IMR-90 (cell line): ENCODE measurements around the gene NDRG2. TPM values are rescaled to one million over a fixed set of nuclear protein-coding genes. Genes with fewer than 3 reads are reported as not detected.

Experiments
- ATAC-seq: fragments of 200-7000 bp; cut with Tn5 transposase; 2 replicates; pipeline ENCODE4 v1.9.1; 2020; ENCODE audit warnings: low read depth, mild to moderate bottlenecking, moderate library complexity
- BruUV-seq: library from RNA; stranded (reverse); fragments of 400-500 nt; replicated peaks from 2 replicates; lab custom pipeline; 2021; lab: Mats Ljungman, UMichigan
- CTCF ChIA-PET: fragments of 300-600 bp; formaldehyde crosslinking; extraction: SDS; loops from one replicate; lab custom pipeline; 2021; ENCODE audit warnings: antibody characterized with exemption; lab: Yijun Ruan, JAX
- POLR2A ChIA-PET: fragments of 300-600 bp; sonication (Branson Sonifier 250); formaldehyde crosslinking; loops from one replicate; lab custom pipeline; 2022; ENCODE audit warnings: antibody characterized with exemption; ENCODE audit not compliant: unreplicated experiment; lab: Charles Lee
- DNase-seq: peaks from one replicate; pipeline ENCODE4 v3.0.0; 2013
- H2AFZ ChIP-seq: replicated peaks from 2 replicates; pipeline ENCODE3; 2013; ENCODE audit warnings: low read length, mild to moderate bottlenecking; ENCODE audit not compliant: poor library complexity
- H2AK5ac ChIP-seq: 2 replicates; pipeline ENCODE4 v1.6.1; 2013; ENCODE audit warnings: low read depth, low read length, inconsistent platforms
- H2AK9ac ChIP-seq: replicated peaks from 2 replicates; pipeline ENCODE3; 2013; ENCODE audit warnings: mild to moderate bottlenecking, low read depth, low read length, moderate library complexity; ENCODE audit not compliant: poor library complexity
- H2BK120ac ChIP-seq: 2 replicates; pipeline ENCODE4 v1.6.1; 2013; ENCODE audit warnings: low read depth, low read length, inconsistent platforms
- H2BK15ac ChIP-seq: 3 replicates; pipeline ENCODE4 v1.6.1; 2013; ENCODE audit warnings: low read depth, low read length, inconsistent platforms
- H2BK20ac ChIP-seq: 2 replicates; pipeline ENCODE4 v1.6.1; 2013; ENCODE audit warnings: low read depth, mild to moderate bottlenecking, inconsistent platforms, low read length, moderate library complexity
- H2BK5ac ChIP-seq: 2 replicates; pipeline ENCODE4 v1.6.1; 2013; ENCODE audit warnings: mild to moderate bottlenecking, low read depth, low read length, inconsistent platforms; ENCODE audit not compliant: poor library complexity, severe bottlenecking
- H3K14ac ChIP-seq: replicated peaks from 2 replicates; pipeline ENCODE4 v1.6.1; 2013; ENCODE audit warnings: low read depth, low read length, inconsistent platforms
- H3K18ac ChIP-seq: 2 replicates; pipeline ENCODE4 v1.6.1; 2013; ENCODE audit warnings: low read depth, low read length, control low read depth
- H3K23ac ChIP-seq: 2 replicates; pipeline ENCODE4 v1.6.1; 2013; ENCODE audit warnings: low read depth, low read length, inconsistent platforms
- H3K27ac ChIP-seq: 2 replicates; pipeline ENCODE4 v1.5.1; 2013; ENCODE audit warnings: mild to moderate bottlenecking, control low read depth, low read length; ENCODE audit not compliant: insufficient read depth
- H3K27me3 ChIP-seq: 2 replicates; pipeline ENCODE4 v1.6.1; 2013; ENCODE audit warnings: low read length; ENCODE audit not compliant: control insufficient read depth, insufficient read depth
- H3K36me3 ChIP-seq: 2 replicates; pipeline ENCODE4 v1.6.1; 2013; ENCODE audit warnings: low read length, mixed read lengths; ENCODE audit not compliant: control insufficient read depth, insufficient read depth
- H3K4ac ChIP-seq: 2 replicates; pipeline ENCODE4 v1.6.1; 2013; ENCODE audit warnings: low read depth, low read length, inconsistent platforms
- H3K4me1 ChIP-seq: 2 replicates; pipeline ENCODE4 v1.6.1; 2013; ENCODE audit warnings: low read length, mixed read lengths; ENCODE audit not compliant: control insufficient read depth, insufficient read depth
- H3K4me2 ChIP-seq: 2 replicates; pipeline ENCODE4 v1.6.1; 2013; ENCODE audit warnings: low read depth, mild to moderate bottlenecking, control low read depth, low read length, moderate library complexity
- H3K4me3 ChIP-seq: 2 replicates; pipeline ENCODE4 v1.5.1; 2013; ENCODE audit warnings: low read depth, mild to moderate bottlenecking, control low read depth, low read length, moderate library complexity; ENCODE audit not compliant: insufficient read depth
- H3K56ac ChIP-seq: 2 replicates; pipeline ENCODE4 v1.6.1; 2013; ENCODE audit warnings: low read length, inconsistent platforms; ENCODE audit not compliant: insufficient read depth; ENCODE audit errors: extremely low read depth
- H3K79me1 ChIP-seq, 2 experiments: 2 replicates each; pipeline ENCODE4 v1.6.1; 2013; ENCODE audit warnings: low read length in 2 of 2, inconsistent platforms in 1 of 2, low read depth in 1 of 2
- H3K9ac ChIP-seq: 2 replicates; pipeline ENCODE4 v1.6.1; 2013; ENCODE audit warnings: low read depth, low read length, control low read depth
- H3K9me1 ChIP-seq: 2 replicates; pipeline ENCODE4 v1.6.1; 2013; ENCODE audit warnings: low read length, inconsistent platforms; ENCODE audit not compliant: insufficient read depth
- H3K9me3 ChIP-seq: 2 replicates; pipeline ENCODE4 v1.6.1; 2013; ENCODE audit warnings: low read length; ENCODE audit not compliant: control insufficient read depth, insufficient read depth
- H4K20me1 ChIP-seq: 2 replicates; pipeline ENCODE4 v1.6.1; 2013; ENCODE audit warnings: low read length, inconsistent platforms; ENCODE audit not compliant: insufficient read depth
- H4K5ac ChIP-seq: 2 replicates; pipeline ENCODE4 v1.6.1; 2013; ENCODE audit warnings: mild to moderate bottlenecking, low read depth, low read length, control low read depth
- H4K8ac ChIP-seq, 2 experiments: 2 replicates each; pipeline ENCODE4 v1.6.1; 2013; ENCODE audit warnings: low read depth in 2 of 2, low read length in 2 of 2, control low read depth in 1 of 2, inconsistent platforms in 1 of 2
- H4K91ac ChIP-seq: 2 replicates; pipeline ENCODE4 v1.6.1; 2013; ENCODE audit warnings: low read depth, low read length, inconsistent platforms; ENCODE audit not compliant: insufficient read depth
- BHLHE40 ChIP-seq: fragments of 150-350 bp; IDR thresholded peaks from 2 replicates; pipeline ENCODE4 v1.6.1; 2016; ENCODE audit warnings: mild to moderate bottlenecking, low read depth, low read length
- CEBPB ChIP-seq: IDR thresholded peaks from 2 replicates; pipeline ENCODE4 v1.6.1; 2012; ENCODE audit warnings: low read depth, low read length, improper control_type of control experiment
- CHD1 ChIP-seq: IDR thresholded peaks from 2 replicates; pipeline ENCODE4 v1.6.1; 2012; ENCODE audit warnings: low read depth, low read length, improper control_type of control experiment
- FOS ChIP-seq: fragments of 150-350 bp; IDR thresholded peaks from 2 replicates; pipeline ENCODE4 v1.6.1; 2016; ENCODE audit warnings: low read depth, low read length
- MAFK ChIP-seq: IDR thresholded peaks from 2 replicates; pipeline ENCODE4 v1.6.1; 2012; ENCODE audit warnings: low read depth, low read length, improper control_type of control experiment
- MAZ ChIP-seq: IDR thresholded peaks from 2 replicates; pipeline ENCODE4 v1.6.1; 2012; ENCODE audit warnings: low read depth, mild to moderate bottlenecking, low read length, improper control_type of control experiment, moderate library complexity, borderline replicate concordance
- MXI1 ChIP-seq: IDR thresholded peaks from 2 replicates; pipeline ENCODE4 v1.6.1; 2012; ENCODE audit warnings: low read depth, mild to moderate bottlenecking, low read length, moderate library complexity, borderline replicate concordance
- NFE2L2 ChIP-seq: fragments of 150-350 bp; IDR thresholded peaks from 2 replicates; pipeline ENCODE4 v1.6.1; 2016; ENCODE audit warnings: low read depth, mild to moderate bottlenecking, low read length
- POLR2A ChIP-seq: IDR thresholded peaks from 2 replicates; pipeline ENCODE4 v1.6.1; 2012; ENCODE audit warnings: mild to moderate bottlenecking, low read depth, low read length
- RCOR1 ChIP-seq: IDR thresholded peaks from 2 replicates; pipeline ENCODE4 v1.6.1; 2012; ENCODE audit warnings: mild to moderate bottlenecking, low read length, improper control_type of control experiment; ENCODE audit not compliant: insufficient replicate concordance
- RFX5 ChIP-seq: IDR thresholded peaks from 2 replicates; pipeline ENCODE4 v1.8.0; 2012; ENCODE audit warnings: low read depth, mild to moderate bottlenecking, low read length, moderate library complexity
- SMC3 ChIP-seq: fragments of 150-350 bp; IDR thresholded peaks from 2 replicates; pipeline ENCODE4 v1.6.1; 2016; ENCODE audit warnings: low read depth, mild to moderate bottlenecking, antibody characterized with exemption, low read length, moderate library complexity
- WGBS, 2 experiments: methylation state at CpG; one replicate each; pipeline versions ENCODE4 v1.1.5 to v1.1.7; 2013; ENCODE audit warnings: missing lambda C conversion rate in 2 of 2; ENCODE audit not compliant: insufficient read length in 1 of 2; ENCODE audit errors: extremely low coverage in 2 of 2; 5-methylcytosine and 5-hydroxymethylcytosine counted together
- dilution Hi-C: fragments of 300-500 bp; cut with HindIII; formaldehyde crosslinking; loops from one replicate; pipeline ENCODE4 v1.14.3; 2018; ENCODE audit warnings: low sequenced_read_pairs; ENCODE audit not compliant: unreplicated experiment
- in situ Hi-C: fragments of 300-500 bp; cut with MboI; formaldehyde crosslinking; loops from 3 replicates; pipeline ENCODE4 v1.14.3; 2019; ENCODE audit warnings: low sequenced_read_pairs, inconsistent platforms, mixed read lengths
- intact Hi-C: fragments of 100-400 bp; cut with micrococcal nuclease; formaldehyde crosslinking; loops from 2 replicates; pipeline ENCODE4 v1.10.0; 2022
- polyA plus RNA-seq, 3 experiments: library from polyadenylated mRNA; depleted of rRNA; stranded (reverse); fragments of >200 nt; gene quantifications; 2 replicates each; pipeline ENCODE4 v1.2.3, GENCODE V29; 2012; ENCODE audit warnings: low replicate concordance in 1 of 3
- total RNA-seq: library from RNA; depleted of rRNA; stranded (reverse); fragments of >200 nt; gene quantifications from 2 replicates; pipeline ENCODE4 v1.2.3, GENCODE V29; 2012
- TF ChIP-seq, protein P1 (sequence below): fragments of 150-350 bp; IDR thresholded peaks from 2 replicates; pipeline ENCODE4 v1.6.1; 2016; ENCODE audit warnings: low read depth, mild to moderate bottlenecking, low read length, moderate library complexity, borderline replicate concordance
- TF ChIP-seq, protein P2 (sequence below): fragments of 150-350 bp; IDR thresholded peaks from 2 replicates; pipeline ENCODE4 v1.6.1; 2017; ENCODE audit warnings: mild to moderate bottlenecking, antibody characterized with exemption, low read length, low read depth
- TF ChIP-seq, protein P3 (sequence below): conservative IDR thresholded peaks from 2 replicates; pipeline ENCODE4 v1.5.1; 2012; ENCODE audit warnings: mild to moderate bottlenecking, low read depth, low read length, improper control_type of control experiment

The NDRG2 gene
- total and polyA plus RNA-seq, 2 of the 4 experiments (the other 2 are of a cell fraction): 0.36 to 1.5 TPM

DNA sequence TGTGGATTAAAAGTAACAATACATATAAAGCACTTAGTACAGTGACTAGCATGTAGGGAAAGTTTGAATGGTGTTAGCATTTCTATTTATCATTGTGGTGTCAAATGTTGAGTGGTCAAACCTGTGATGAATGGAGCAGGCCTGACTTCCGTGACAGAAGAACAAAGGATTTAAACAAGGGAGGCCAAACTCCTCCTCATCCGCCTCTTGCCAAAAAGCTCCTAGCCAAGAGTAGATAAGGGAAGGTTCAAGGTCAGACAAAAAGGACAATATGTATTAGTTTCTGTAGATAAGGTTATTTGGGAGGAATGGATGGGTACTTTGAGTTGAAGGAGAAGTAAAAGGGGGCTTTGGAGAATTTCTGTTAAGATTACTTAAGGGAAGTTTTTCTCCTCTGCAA, 23.8 kb upstream of the NDRG2 start:
- no TSS peak for BruUV-seq
- no peak for DNase-seq
- Histone ChIP-seq H3K18ac (no peak overlapping the region), H4K8ac (no peak overlapping the region), H2AFZ (no peak overlapping the region), H2BK5ac (no peak overlapping the region), H3K14ac (no peak overlapping the region), H2AK9ac (no peak overlapping the region), H3K23ac (no peak overlapping the region), H3K36me3 (no peaks in the 10 kb centered on the region), H3K4me3 (no peak overlapping the region), H4K5ac (no peak overlapping the region), H3K79me1 (no peaks in the 10 kb centered on the region), H3K4me2 (no peak overlapping the region), H3K27me3 (peaks cover 15% of the 10 kb centered on the region), H3K9ac (no peak overlapping the region), H3K4ac (no peak overlapping the region), H2BK15ac (no peak overlapping the region), H4K20me1 (no peaks in the 10 kb centered on the region), H2BK120ac (no peak overlapping the region), H4K91ac (no peak overlapping the region), H3K9me1 (no peaks in the 10 kb centered on the region), H2BK20ac (no peak overlapping the region), H3K4me1 (peaks cover 4% of the 10 kb centered on the region; the same call in 1 of the 2 replicates), H3K56ac (no peak overlapping the region), H3K27ac (no peak overlapping the region), H3K9me3 (no peaks in the 10 kb centered on the region), H2AK5ac (no peak overlapping the region)
- in situ Hi-C loops: no loop called here
- ChIA-PET CTCF (interaction anchor here (1.7 to 2.6 kb wide), 2 partner anchors 34 to 78 kb away, joined by 6 to 14 read pairs; no protein-coding TSS in a partner anchor), POLR2A (no interaction called here)
- intact Hi-C loops: no loop called here
- WGBS, 2 experiments: no CpG with 5 or more reads among the region's 2 CpGs
- ATAC-seq: no peak
- no peak for TF ChIP-seq MAZ
- TF ChIP-seq POLR2A: no peak
- TF ChIP-seq, protein P1, sequence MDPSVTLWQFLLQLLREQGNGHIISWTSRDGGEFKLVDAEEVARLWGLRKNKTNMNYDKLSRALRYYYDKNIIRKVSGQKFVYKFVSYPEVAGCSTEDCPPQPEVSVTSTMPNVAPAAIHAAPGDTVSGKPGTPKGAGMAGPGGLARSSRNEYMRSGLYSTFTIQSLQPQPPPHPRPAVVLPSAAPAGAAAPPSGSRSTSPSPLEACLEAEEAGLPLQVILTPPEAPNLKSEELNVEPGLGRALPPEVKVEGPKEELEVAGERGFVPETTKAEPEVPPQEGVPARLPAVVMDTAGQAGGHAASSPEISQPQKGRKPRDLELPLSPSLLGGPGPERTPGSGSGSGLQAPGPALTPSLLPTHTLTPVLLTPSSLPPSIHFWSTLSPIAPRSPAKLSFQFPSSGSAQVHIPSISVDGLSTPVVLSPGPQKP: no peak
- no peak for TF ChIP-seq RFX5
- TF ChIP-seq RCOR1: no peak
- TF ChIP-seq CHD1: no peak
- no peak for TF ChIP-seq CEBPB
- no peak for TF ChIP-seq SMC3
- no peak for TF ChIP-seq NFE2L2
- TF ChIP-seq FOS: no peak
- TF ChIP-seq MAFK: no peak
- TF ChIP-seq BHLHE40: no peak
- TF ChIP-seq, protein P2, sequence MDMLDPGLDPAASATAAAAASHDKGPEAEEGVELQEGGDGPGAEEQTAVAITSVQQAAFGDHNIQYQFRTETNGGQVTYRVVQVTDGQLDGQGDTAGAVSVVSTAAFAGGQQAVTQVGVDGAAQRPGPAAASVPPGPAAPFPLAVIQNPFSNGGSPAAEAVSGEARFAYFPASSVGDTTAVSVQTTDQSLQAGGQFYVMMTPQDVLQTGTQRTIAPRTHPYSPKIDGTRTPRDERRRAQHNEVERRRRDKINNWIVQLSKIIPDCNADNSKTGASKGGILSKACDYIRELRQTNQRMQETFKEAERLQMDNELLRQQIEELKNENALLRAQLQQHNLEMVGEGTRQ: no peak
- TF ChIP-seq, protein P3, sequence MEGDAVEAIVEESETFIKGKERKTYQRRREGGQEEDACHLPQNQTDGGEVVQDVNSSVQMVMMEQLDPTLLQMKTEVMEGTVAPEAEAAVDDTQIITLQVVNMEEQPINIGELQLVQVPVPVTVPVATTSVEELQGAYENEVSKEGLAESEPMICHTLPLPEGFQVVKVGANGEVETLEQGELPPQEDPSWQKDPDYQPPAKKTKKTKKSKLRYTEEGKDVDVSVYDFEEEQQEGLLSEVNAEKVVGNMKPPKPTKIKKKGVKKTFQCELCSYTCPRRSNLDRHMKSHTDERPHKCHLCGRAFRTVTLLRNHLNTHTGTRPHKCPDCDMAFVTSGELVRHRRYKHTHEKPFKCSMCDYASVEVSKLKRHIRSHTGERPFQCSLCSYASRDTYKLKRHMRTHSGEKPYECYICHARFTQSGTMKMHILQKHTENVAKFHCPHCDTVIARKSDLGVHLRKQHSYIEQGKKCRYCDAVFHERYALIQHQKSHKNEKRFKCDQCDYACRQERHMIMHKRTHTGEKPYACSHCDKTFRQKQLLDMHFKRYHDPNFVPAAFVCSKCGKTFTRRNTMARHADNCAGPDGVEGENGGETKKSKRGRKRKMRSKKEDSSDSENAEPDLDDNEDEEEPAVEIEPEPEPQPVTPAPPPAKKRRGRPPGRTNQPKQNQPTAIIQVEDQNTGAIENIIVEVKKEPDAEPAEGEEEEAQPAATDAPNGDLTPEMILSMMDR: no peak
- no peak for TF ChIP-seq MXI1
- dilution Hi-C loops: no loop called here
